ENCODE measurements around the gene SACM1L. TPM values are rescaled to one million over a fixed set of nuclear protein-coding genes. Genes with fewer than 3 reads are reported as not detected.

The SACM1L gene
- total RNA-seq, 3 donors from 2014 or later = 48.8 to 52.5 (median 49.2) TPM

- Mint-ChIP-seq H3K4me1 (ENCODE audit: low read depth) (no peaks in the 10 kb centered on the region), H3K9me3 (peaks cover 11% of the 10 kb centered on the region), H3K36me3 (ENCODE audit: insufficient read depth) (peaks cover 1% of the 10 kb centered on the region), H3K4me3 (no peak overlapping the region), H3K27me3 (ENCODE audit: low read depth) (no peaks in the 10 kb centered on the region)
- ATAC-seq (no peak), DNase-seq (no peak)
Measured at GRCh38 chr3:45779746-45780735, 90.8 kb downstream of the SACM1L start.

- Mint-ChIP-seq H3K36me3 (ENCODE audit: insufficient read depth) (peaks cover 1% of the 10 kb centered on the region), H3K4me3 (no peak overlapping the region), H3K4me1 (ENCODE audit: low read depth) (no peaks in the 10 kb centered on the region), H3K9me3 (peaks cover 14% of the 10 kb centered on the region), H3K27me3 (ENCODE audit: low read depth) (no peaks in the 10 kb centered on the region)
- ATAC-seq (no peak), DNase-seq (no peak)
Measured at GRCh38 chr3:45781271-45781670, 92.1 kb downstream of the SACM1L start.

- ATAC-seq (no peak), DNase-seq (no peak)
- no peaks in the 10 kb centered on the region for H3K4me1 Mint-ChIP-seq (ENCODE audit: low read depth)
- no peak overlapping the region for H3K4me3 Mint-ChIP-seq
- H3K36me3 Mint-ChIP-seq (ENCODE audit: insufficient read depth) = peaks cover 1% of the 10 kb centered on the region
- H3K9me3 Mint-ChIP-seq = peaks cover 14% of the 10 kb centered on the region
- no peaks in the 10 kb centered on the region for H3K27me3 Mint-ChIP-seq (ENCODE audit: low read depth)
Measured at GRCh38 chr3:45781841-45782240, 92.6 kb downstream of the SACM1L start.

- no peak for DNase-seq
- Mint-ChIP-seq H3K4me3 (no peak overlapping the region), H3K36me3 (ENCODE audit: insufficient read depth) (peaks cover 1% of the 10 kb centered on the region)
Measured at GRCh38 chr3:45782381-45782780, 93.2 kb downstream of the SACM1L start.

GRCh38 chr3:45783667-45784066 is 94.5 kb downstream of the SACM1L start:
- no peak overlapping the region for H3K4me3 Mint-ChIP-seq
- ATAC-seq (no peak), DNase-seq (no peak)
- peaks cover 15% of the 10 kb centered on the region for H3K9me3 Mint-ChIP-seq
- H3K4me1 Mint-ChIP-seq (ENCODE audit: low read depth) = no peaks in the 10 kb centered on the region
- peaks cover 4% of the 10 kb centered on the region for H3K27me3 Mint-ChIP-seq (ENCODE audit: low read depth)
- H3K36me3 Mint-ChIP-seq (ENCODE audit: insufficient read depth) = peaks cover 1% of the 10 kb centered on the region

More at GRCh38 chr3:45782381-45782780, 93.2 kb downstream of the SACM1L start:
- peaks cover 4% of the 10 kb centered on the region for H3K27me3 Mint-ChIP-seq (ENCODE audit: low read depth)
- no peaks in the 10 kb centered on the region for H3K4me1 Mint-ChIP-seq (ENCODE audit: low read depth)
- peaks cover 14% of the 10 kb centered on the region for H3K9me3 Mint-ChIP-seq
- no peak for ATAC-seq

GRCh38 chr3:45785605-45786150 is 96.5 kb downstream of the SACM1L start:
- H3K4me1 Mint-ChIP-seq (ENCODE audit: low read depth) = no peaks in the 10 kb centered on the region
- peaks cover 31% of the 10 kb centered on the region for H3K9me3 Mint-ChIP-seq
- ATAC-seq (no peak), DNase-seq (no peak)
- peaks cover 7% of the 10 kb centered on the region for H3K27me3 Mint-ChIP-seq (ENCODE audit: low read depth)
- H3K36me3 Mint-ChIP-seq (ENCODE audit: insufficient read depth) = peaks cover 1% of the 10 kb centered on the region
- no peak overlapping the region for H3K4me3 Mint-ChIP-seq

- no peak for DNase-seq
- no peak overlapping the region for H3K4me3 Mint-ChIP-seq
- H3K9me3 Mint-ChIP-seq = peaks cover 33% of the 10 kb centered on the region
- H3K4me1 Mint-ChIP-seq (ENCODE audit: low read depth) = no peaks in the 10 kb centered on the region
- H3K27me3 Mint-ChIP-seq (ENCODE audit: low read depth) = peaks cover 8% of the 10 kb centered on the region
- H3K36me3 Mint-ChIP-seq (ENCODE audit: insufficient read depth) = peaks cover 1% of the 10 kb centered on the region
- ATAC-seq = no peak
Measured at GRCh38 chr3:45786801-45787495, 97.8 kb downstream of the SACM1L start.

GRCh38 chr3:45787551-45787950 is 98.4 kb downstream of the SACM1L start:
- Mint-ChIP-seq H3K36me3 (ENCODE audit: insufficient read depth) (peaks cover 1% of the 10 kb centered on the region), H3K9me3 (peaks cover 33% of the 10 kb centered on the region), H3K4me3 (no peak overlapping the region), H3K27me3 (ENCODE audit: low read depth) (peaks cover 8% of the 10 kb centered on the region), H3K4me1 (ENCODE audit: low read depth) (no peaks in the 10 kb centered on the region)
- no peak for ATAC-seq
- DNase-seq = no peak

GRCh38 chr3:45789235-45789812 is 100.1 kb downstream of the SACM1L start:
- Mint-ChIP-seq H3K36me3 (ENCODE audit: insufficient read depth) (peaks cover under 1% of the 10 kb centered on the region), H3K4me3 (no peak overlapping the region), H3K4me1 (ENCODE audit: low read depth) (no peaks in the 10 kb centered on the region), H3K27me3 (ENCODE audit: low read depth) (peaks cover 12% of the 10 kb centered on the region), H3K9me3 (peaks cover 29% of the 10 kb centered on the region)
- DNase-seq = no peak
- no peak for ATAC-seq

- Mint-ChIP-seq H3K4me1 (ENCODE audit: low read depth) (peaks cover 3% of the 10 kb centered on the region), H3K4me3 (no peak overlapping the region), H3K9me3 (peaks cover 20% of the 10 kb centered on the region), H3K36me3 (ENCODE audit: insufficient read depth) (no peaks in the 10 kb centered on the region), H3K27me3 (ENCODE audit: low read depth) (peaks cover 24% of the 10 kb centered on the region)
- ATAC-seq (no peak), DNase-seq (no peak)
Measured at GRCh38 chr3:45790596-45790995, 101.4 kb downstream of the SACM1L start.

GRCh38 chr3:45792036-45792435 is 102.8 kb downstream of the SACM1L start:
- H3K36me3 Mint-ChIP-seq (ENCODE audit: insufficient read depth) = no peaks in the 10 kb centered on the region
- peaks cover 9% of the 10 kb centered on the region for H3K4me1 Mint-ChIP-seq (ENCODE audit: low read depth)
- no peak for ATAC-seq
- peaks cover 30% of the 10 kb centered on the region for H3K27me3 Mint-ChIP-seq (ENCODE audit: low read depth)
- H3K9me3 Mint-ChIP-seq = peaks cover 20% of the 10 kb centered on the region
- DNase-seq = no peak
- H3K4me3 Mint-ChIP-seq = no peak overlapping the region

GRCh38 chr3:45792516-45793172 is 103.4 kb downstream of the SACM1L start:
- Mint-ChIP-seq H3K36me3 (ENCODE audit: insufficient read depth) (no peaks in the 10 kb centered on the region), H3K27me3 (ENCODE audit: low read depth) (peaks cover 33% of the 10 kb centered on the region), H3K9me3 (peaks cover 20% of the 10 kb centered on the region), H3K4me3 (no peak overlapping the region), H3K4me1 (ENCODE audit: low read depth) (peaks cover 9% of the 10 kb centered on the region)
- no peak for DNase-seq
- no peak for ATAC-seq

- Mint-ChIP-seq H3K4me1 (ENCODE audit: low read depth) (peaks cover 9% of the 10 kb centered on the region), H3K36me3 (ENCODE audit: insufficient read depth) (no peaks in the 10 kb centered on the region), H3K27me3 (ENCODE audit: low read depth) (peaks cover 41% of the 10 kb centered on the region), H3K9me3 (peaks cover 19% of the 10 kb centered on the region), H3K4me3 (no peak overlapping the region)
- ATAC-seq (no peak), DNase-seq (no peak)
Measured at GRCh38 chr3:45793482-45794176, 104.4 kb downstream of the SACM1L start.
